SK-N-SH (cell line): ENCODE data around the gene RTN3. TPM values are rescaled to one million over a fixed set of nuclear protein-coding genes. Genes with fewer than 3 reads are reported as not detected.

Experiments used
- CTCF ChIA-PET: fragments of 300-600, 350-600 bp; formaldehyde crosslinking; extraction: SDS; loops from one replicate; lab custom pipeline; 2021; lab: Yijun Ruan, JAX
- POLR2A ChIA-PET: fragments of 350-600 bp; sonication (Branson Sonifier 250); formaldehyde crosslinking; extraction: SDS; loops from one replicate; lab custom pipeline; 2020; ENCODE audit warnings: antibody characterized with exemption, inconsistent platforms; lab: Yijun Ruan, JAX
- DNase-seq: peaks from one replicate; pipeline ENCODE4 v3.0.0; 2012
- H2AFZ ChIP-seq: fragments of 200-600 bp; sonication (generic); 2 replicates; pipeline ENCODE4 v1.8.1; 2016; ENCODE audit warnings: antibody characterized with exemption, mild to moderate bottlenecking, low read depth
- H3F3A ChIP-seq: fragments of 200-600 bp; sonication (generic); replicated peaks from 2 replicates; pipeline ENCODE3; 2016; ENCODE audit warnings: antibody characterized with exemption, mild to moderate bottlenecking; ENCODE audit not compliant: insufficient read depth
- H3K27ac ChIP-seq, 2 experiments: fragments of 200-500 bp in 1 of 2; fragments of 200-600 bp in 1 of 2; sonication (Bioruptor generic) in 1 of 2; sonication (generic), shearing (Covaris generic) in 1 of 2; 2 replicates each; pipeline versions ENCODE4 v1.5.1 to v1.6.1; 2014 to 2016; ENCODE audit warnings: low read depth in 2 of 2, inconsistent platforms in 1 of 2, low read length in 1 of 2, mild to moderate bottlenecking in 1 of 2, mixed read lengths in 1 of 2
- H3K27me3 ChIP-seq: fragments of 200-600 bp; sonication (generic), shearing (Covaris generic); 2 replicates; pipeline ENCODE4 v1.6.1; 2016; ENCODE audit warnings: mixed run types; ENCODE audit not compliant: insufficient read depth
- H3K36me3 ChIP-seq, 2 experiments: fragments of 200-500 bp in 1 of 2; fragments of 200-600 bp in 1 of 2; sonication (Bioruptor generic) in 1 of 2; sonication (generic) in 1 of 2; replicated peaks in 1 of 2; 2 replicates each; pipeline versions ENCODE3 to v1.5.1; 2014 to 2016; ENCODE audit warnings: low read length in 1 of 2, mild to moderate bottlenecking in 1 of 2; ENCODE audit not compliant: insufficient read depth in 2 of 2, control insufficient read depth in 1 of 2
- H3K4me1 ChIP-seq, 2 experiments: fragments of 200-500 bp in 1 of 2; fragments of 200-600 bp in 1 of 2; sonication (Bioruptor generic) in 1 of 2; sonication (generic), shearing (Covaris generic) in 1 of 2; 2 replicates each; pipeline versions ENCODE4 v1.5.1 to v1.6.1; 2014 to 2016; ENCODE audit warnings: low read depth in 1 of 2, low read length in 1 of 2, mixed run types in 1 of 2; ENCODE audit not compliant: insufficient read depth in 2 of 2, control insufficient read depth in 1 of 2
- H3K4me2 ChIP-seq: fragments of 200-600 bp; sonication (generic), shearing (Covaris generic); 2 replicates; pipeline ENCODE4 v1.6.1; 2017; ENCODE audit warnings: mixed run types
- H3K4me3 ChIP-seq, 2 experiments: fragments of 200-500 bp in 1 of 2; fragments of 200-600 bp in 1 of 2; sonication (Bioruptor generic) in 1 of 2; sonication (generic), shearing (Covaris generic) in 1 of 2; 2 replicates each; pipeline versions ENCODE4 v1.5.1 to v1.8.1; 2014 to 2016; ENCODE audit warnings: low read depth in 2 of 2, inconsistent platforms in 1 of 2, low read length in 1 of 2, mild to moderate bottlenecking in 1 of 2, mixed read lengths in 1 of 2, moderate library complexity in 1 of 2
- H3K79me2 ChIP-seq: fragments of 200-600 bp; sonication (generic); 2 replicates; pipeline ENCODE4 v1.8.1; 2017; ENCODE audit warnings: mild to moderate bottlenecking; ENCODE audit not compliant: insufficient read depth
- H3K9ac ChIP-seq: fragments of 200-600 bp; sonication (generic); 2 replicates; pipeline ENCODE4 v1.6.1; 2017; ENCODE audit warnings: mixed run types
- H3K9me2 ChIP-seq: fragments of 200-600 bp; sonication (generic); 2 replicates; pipeline ENCODE4 v1.6.1; 2017; ENCODE audit warnings: mixed run types
- H3K9me3 ChIP-seq: fragments of 200-600 bp; sonication (generic); 2 replicates; pipeline ENCODE4 v1.6.1; 2017; ENCODE audit warnings: mixed run types, mild to moderate bottlenecking, moderate library complexity
- H4K20me1 ChIP-seq: fragments of 200-600 bp; sonication (generic); 2 replicates; pipeline ENCODE4 v1.6.1; 2017; ENCODE audit warnings: mild to moderate bottlenecking, mixed run types; ENCODE audit not compliant: insufficient read depth
- CHD2 ChIP-seq: fragments of 150-350 bp; IDR thresholded peaks from 2 replicates; pipeline ENCODE4 v1.6.1; 2018; ENCODE audit warnings: low read length; ENCODE audit not compliant: partially characterized antibody
- CTCF ChIP-seq: fragments of 200-600 bp; sonication (generic); IDR thresholded peaks from 2 replicates; pipeline ENCODE4 v1.6.1; 2017; ENCODE audit warnings: antibody characterized with exemption, mild to moderate bottlenecking, moderate library complexity
- ELF1 ChIP-seq: IDR thresholded peaks from 2 replicates; pipeline ENCODE4 v1.4.0; 2012
- EP300 ChIP-seq, 2 experiments: IDR thresholded peaks; 2 replicates each; pipeline versions ENCODE4 v1.4.0 to v1.6.1; 2012; ENCODE audit warnings: borderline replicate concordance in 1 of 2, low read depth in 1 of 2, low read length in 1 of 2
- FOSL2 ChIP-seq: IDR thresholded peaks from 2 replicates; pipeline ENCODE4 v1.4.0; 2012; ENCODE audit warnings: low read depth, mild to moderate bottlenecking, moderate library complexity, borderline replicate concordance
- GABPA ChIP-seq: IDR thresholded peaks from 2 replicates; pipeline ENCODE4 v1.4.0; 2012; ENCODE audit warnings: low read depth, mild to moderate bottlenecking
- GATA2 ChIP-seq: sonication (generic); formaldehyde crosslinking; IDR thresholded peaks from 2 replicates; pipeline ENCODE4 v1.5.0; 2020; ENCODE audit warnings: mild to moderate bottlenecking, missing genetic modification reagents
- MEF2A ChIP-seq: IDR thresholded peaks from 2 replicates; pipeline ENCODE4 v1.4.0; 2012; ENCODE audit warnings: low read depth, borderline replicate concordance
- RAD21 ChIP-seq: IDR thresholded peaks from 2 replicates; pipeline ENCODE4 v1.6.1; 2012; ENCODE audit warnings: mild to moderate bottlenecking, low read length
- RFX5 ChIP-seq: IDR thresholded peaks from 2 replicates; pipeline ENCODE4 v1.6.1; 2012; ENCODE audit warnings: mild to moderate bottlenecking, improper control_type of control experiment, low read length
- RXRA ChIP-seq: IDR thresholded peaks from 2 replicates; pipeline ENCODE4 v1.4.0; 2012; ENCODE audit warnings: low read depth, mild to moderate bottlenecking, borderline replicate concordance
- SIN3A ChIP-seq: IDR thresholded peaks from 2 replicates; pipeline ENCODE4 v1.6.1; 2012; ENCODE audit warnings: low read depth, mild to moderate bottlenecking, low read length, moderate library complexity, borderline replicate concordance
- SMC3 ChIP-seq: IDR thresholded peaks from 2 replicates; pipeline ENCODE4 v1.6.1; 2012; ENCODE audit warnings: low read depth, low read length, improper control_type of control experiment
- TCF12 ChIP-seq: IDR thresholded peaks from 2 replicates; pipeline ENCODE4 v1.4.0; 2012
- WGBS: methylation state at CpG from one replicate; pipeline ENCODE4 v1.1.6; 2017; ENCODE audit warnings: low lambda C conversion rate; 5-methylcytosine and 5-hydroxymethylcytosine counted together
- polyA plus RNA-seq, 3 experiments: library from polyadenylated mRNA; depleted of rRNA; stranded (reverse); fragments of >200 nt; gene quantifications; 2 replicates each; pipeline ENCODE4 v1.2.3, GENCODE V29; 2012
- TF ChIP-seq, protein P1 (sequence below): IDR thresholded peaks from 2 replicates; pipeline ENCODE4 v1.4.0; 2012; ENCODE audit warnings: low read depth, borderline replicate concordance
- TF ChIP-seq, protein P2 (sequence below): IDR thresholded peaks from 2 replicates; pipeline ENCODE4 v1.4.0; 2012; ENCODE audit warnings: low read depth, borderline replicate concordance

RTN3 gene
- polyA plus RNA-seq, 1 of the 3 experiments (the other 2 are of a cell fraction) = 52.7 TPM

DNA sequence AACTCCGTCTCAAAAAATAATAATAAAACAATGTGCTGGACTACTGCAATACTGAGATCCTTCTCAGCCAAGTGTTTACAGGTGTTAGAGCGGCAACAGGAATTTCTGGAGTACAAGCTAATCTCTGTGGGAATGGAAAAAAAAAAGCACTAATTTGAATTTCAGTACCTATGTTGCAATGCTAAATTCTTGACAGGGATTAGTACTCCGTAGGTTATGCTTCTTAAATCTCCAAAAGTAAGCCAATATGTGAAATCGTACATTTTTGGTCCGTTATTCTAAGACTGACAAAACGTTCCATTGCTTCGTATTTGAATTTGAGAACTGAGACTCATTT lies 11.2 kb upstream of the RTN3 start:
- H3K9ac ChIP-seq = peak overlapping the region; percentile 97
- peaks cover 22% of the 10 kb centered on the region for H4K20me1 ChIP-seq
- TF ChIP-seq MEF2A (no peak), GABPA (no peak), CTCF (no peak), GATA2 (CRISPR knock-in tag) (no peak), SIN3A (no peak), SMC3 (no peak), RAD21 (no peak), CHD2 (no peak), TCF12 (no peak), RXRA (no peak), EP300 (IDR thresholded peaks at IDR 0.05; ENCODE audit: borderline replicate concordance in 1 of 2, low read depth in 1 of 2, low read length in 1 of 2) (no peak), FOSL2 (no peak), ELF1 (no peak), RFX5 (no peak)
- TF ChIP-seq, protein P1, sequence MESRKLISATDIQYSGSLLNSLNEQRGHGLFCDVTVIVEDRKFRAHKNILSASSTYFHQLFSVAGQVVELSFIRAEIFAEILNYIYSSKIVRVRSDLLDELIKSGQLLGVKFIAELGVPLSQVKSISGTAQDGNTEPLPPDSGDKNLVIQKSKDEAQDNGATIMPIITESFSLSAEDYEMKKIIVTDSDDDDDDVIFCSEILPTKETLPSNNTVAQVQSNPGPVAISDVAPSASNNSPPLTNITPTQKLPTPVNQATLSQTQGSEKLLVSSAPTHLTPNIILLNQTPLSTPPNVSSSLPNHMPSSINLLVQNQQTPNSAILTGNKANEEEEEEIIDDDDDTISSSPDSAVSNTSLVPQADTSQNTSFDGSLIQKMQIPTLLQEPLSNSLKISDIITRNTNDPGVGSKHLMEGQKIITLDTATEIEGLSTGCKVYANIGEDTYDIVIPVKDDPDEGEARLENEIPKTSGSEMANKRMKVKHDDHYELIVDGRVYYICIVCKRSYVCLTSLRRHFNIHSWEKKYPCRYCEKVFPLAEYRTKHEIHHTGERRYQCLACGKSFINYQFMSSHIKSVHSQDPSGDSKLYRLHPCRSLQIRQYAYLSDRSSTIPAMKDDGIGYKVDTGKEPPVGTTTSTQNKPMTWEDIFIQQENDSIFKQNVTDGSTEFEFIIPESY = no peak
- TF ChIP-seq, protein P2, sequence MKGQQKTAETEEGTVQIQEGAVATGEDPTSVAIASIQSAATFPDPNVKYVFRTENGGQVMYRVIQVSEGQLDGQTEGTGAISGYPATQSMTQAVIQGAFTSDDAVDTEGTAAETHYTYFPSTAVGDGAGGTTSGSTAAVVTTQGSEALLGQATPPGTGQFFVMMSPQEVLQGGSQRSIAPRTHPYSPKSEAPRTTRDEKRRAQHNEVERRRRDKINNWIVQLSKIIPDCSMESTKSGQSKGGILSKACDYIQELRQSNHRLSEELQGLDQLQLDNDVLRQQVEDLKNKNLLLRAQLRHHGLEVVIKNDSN = no peak
- H3K9me3 ChIP-seq = no peaks in the 10 kb centered on the region
- H3F3A ChIP-seq = peaks cover 47% of the 10 kb centered on the region
- ChIA-PET CTCF (interaction anchor here (0.6 to 4.2 kb wide), 15 partner anchors 9 to 188 kb away, joined by 3 to 31 read pairs (median 4); partner anchors contain the start of genes RTN3 and ZFTA), POLR2A (interaction anchor here (0.6 to 2.3 kb wide), 2 partner anchors 11 to 12 kb away, joined by 3 to 24 read pairs; partner anchors contain the start of gene RTN3)
- peaks cover 3 to 36% of the 10 kb centered on the region in 2 experiments for H3K4me1 ChIP-seq
- H3K4me2 ChIP-seq = peak overlapping the region; percentile 90
- H3K36me3 ChIP-seq = peaks cover 0 to 8% of the 10 kb centered on the region in 2 experiments
- peak overlapping the region; percentile 59 to 79; a peak in 3 of 4 replicates for H3K4me3 ChIP-seq
- H3K27me3 ChIP-seq = no peaks in the 10 kb centered on the region
- H3K9me2 ChIP-seq = no peaks in the 10 kb centered on the region
- WGBS = 58% methylated on average over 7 of the region's 7 CpGs
- H2AFZ ChIP-seq = no peak overlapping the region
- H3K27ac ChIP-seq = peak overlapping the region in 1 of 2 experiments; percentile 85; a peak in 3 of 4 replicates
- no peak for DNase-seq
- peaks cover 56% of the 10 kb centered on the region for H3K79me2 ChIP-seq
